GM19351 (cell line): ENCODE measurements around the gene XPO1.

ENCODE experiments used
- ATAC-seq: cut with Tn5 transposase; IDR thresholded peaks from one replicate; pipeline ENCODE4 v1.9.1; 2021; ENCODE audit warnings: mild to moderate bottlenecking, moderate library complexity; ENCODE audit not compliant: unreplicated experiment

Gene XPO1

GRCh38 chr2:61435291-61435690 lies 102.9 kb downstream of the XPO1 start:
- no peak for ATAC-seq

GRCh38 chr2:61434314-61434713 lies 103.8 kb downstream of the XPO1 start:
- ATAC-seq, result no peak

- ATAC-seq, result no peak
Observed at GRCh38 chr2:61433606-61434005, 104.5 kb downstream of the XPO1 start.

- ATAC-seq, result no peak
Observed at GRCh38 chr2:61432990-61433389, 105.2 kb downstream of the XPO1 start.

GRCh38 chr2:61431345-61431744 lies 106.8 kb downstream of the XPO1 start:
- no peak for ATAC-seq
